Neuronal stem cell (in vitro differentiated cells): ENCODE results near the gene WDR1.
A peak's percentile ranks its signal among the peaks of the same experiment; 100 is the strongest.

Experiments
- DNase-seq: peaks from one replicate; pipeline ENCODE4 v3.0.0-alpha.2; 2013; ENCODE audit warnings: low spot score
- H2AFZ ChIP-seq: one replicate; pipeline ENCODE4 v1.6.1; 2013; ENCODE audit warnings: mild to moderate bottlenecking, low read length, inconsistent platforms
- H2AK5ac ChIP-seq: 2 replicates; pipeline ENCODE4 v1.6.1; 2013; ENCODE audit warnings: low read depth, mild to moderate bottlenecking, inconsistent platforms, low read length, moderate library complexity, mixed read lengths
- H2BK120ac ChIP-seq: 2 replicates; pipeline ENCODE4 v1.6.1; 2013; ENCODE audit warnings: low read depth, mild to moderate bottlenecking, inconsistent platforms, low read length, moderate library complexity, mixed read lengths
- H2BK12ac ChIP-seq: one replicate; pipeline ENCODE4 v1.6.1; 2013; ENCODE audit warnings: low read length, inconsistent platforms
- H2BK15ac ChIP-seq: 2 replicates; pipeline ENCODE4 v1.6.1; 2013; ENCODE audit warnings: mild to moderate bottlenecking, low read length, inconsistent platforms, mixed read lengths
- H2BK5ac ChIP-seq: one replicate; pipeline ENCODE4 v1.6.1; 2013; ENCODE audit warnings: inconsistent platforms, mild to moderate bottlenecking, low read length, moderate library complexity
- H3K14ac ChIP-seq: one replicate; pipeline ENCODE4 v1.6.1; 2013; ENCODE audit warnings: low read length, inconsistent platforms
- H3K18ac ChIP-seq: 2 replicates; pipeline ENCODE4 v1.6.1; 2013; ENCODE audit warnings: low read length, inconsistent platforms
- H3K23ac ChIP-seq: 2 replicates; pipeline ENCODE4 v1.6.1; 2013; ENCODE audit warnings: low read depth, mild to moderate bottlenecking, mixed read lengths, low read length, inconsistent platforms; ENCODE audit not compliant: poor library complexity
- H3K27ac ChIP-seq: replicated peaks from 3 replicates; pipeline ENCODE4 v1.5.1; 2013; ENCODE audit warnings: low read length, inconsistent platforms
- H3K27me3 ChIP-seq, 3 experiments: 2 replicates each; pipeline ENCODE4 v1.6.1; 2013; ENCODE audit warnings: low read length in 3 of 3, mild to moderate bottlenecking in 2 of 3, inconsistent platforms in 1 of 3, low read depth in 1 of 3, mixed read lengths in 1 of 3, moderate library complexity in 1 of 3; ENCODE audit not compliant: control insufficient read depth in 3 of 3, insufficient read depth in 3 of 3
- H3K36me3 ChIP-seq, 2 donors: replicated peaks in 1 of 2; 2 replicates each; pipeline ENCODE4 v1.6.1; 2013; ENCODE audit warnings: low read length in 2 of 2; ENCODE audit not compliant: control insufficient read depth in 2 of 2, insufficient read depth in 2 of 2
- H3K4ac ChIP-seq: 2 replicates; pipeline ENCODE4 v1.6.1; 2013; ENCODE audit warnings: inconsistent platforms, mild to moderate bottlenecking, low read length, moderate library complexity
- H3K4me1 ChIP-seq, 2 donors: 1 replicate in 1 of 2; 2 replicates in 1 of 2; pipeline ENCODE4 v1.6.1; 2013; ENCODE audit warnings: low read length in 2 of 2, low read depth in 1 of 2; ENCODE audit not compliant: control insufficient read depth in 2 of 2, insufficient read depth in 1 of 2
- H3K4me2 ChIP-seq: one replicate; pipeline ENCODE4 v1.6.1; 2013; ENCODE audit warnings: mild to moderate bottlenecking, low read length, inconsistent platforms; ENCODE audit not compliant: insufficient read depth, poor library complexity, severe bottlenecking
- H3K4me3 ChIP-seq, 2 donors: 2 replicates each; pipeline ENCODE4 v1.5.1; 2013; ENCODE audit warnings: low read length in 2 of 2, mild to moderate bottlenecking in 2 of 2, inconsistent platforms in 1 of 2, moderate library complexity in 1 of 2
- H3K79me1 ChIP-seq: one replicate; pipeline ENCODE4 v1.6.1; 2013; ENCODE audit warnings: low read depth, mild to moderate bottlenecking, inconsistent platforms, low read length, moderate library complexity
- H3K9ac ChIP-seq: one replicate; pipeline ENCODE4 v1.6.1; 2013; ENCODE audit warnings: mild to moderate bottlenecking, low read depth, low read length, inconsistent platforms; ENCODE audit not compliant: poor library complexity
- H3K9me3 ChIP-seq, 2 donors: replicated peaks in 1 of 2; 2 replicates each; pipeline versions ENCODE3 to v1.6.1; 2013; ENCODE audit warnings: low read length in 2 of 2, mild to moderate bottlenecking in 2 of 2, inconsistent platforms in 1 of 2, low read depth in 1 of 2, mixed read lengths in 1 of 2, moderate library complexity in 1 of 2; ENCODE audit not compliant: control insufficient read depth in 2 of 2, insufficient read depth in 1 of 2
- H4K8ac ChIP-seq: one replicate; pipeline ENCODE4 v1.6.1; 2013; ENCODE audit warnings: low read depth, mild to moderate bottlenecking, inconsistent platforms, low read length, moderate library complexity
- H4K91ac ChIP-seq: one replicate; pipeline ENCODE4 v1.6.1; 2013; ENCODE audit warnings: low read length, low read depth, mild to moderate bottlenecking, inconsistent platforms; ENCODE audit not compliant: poor library complexity
- WGBS, 2 donors: extraction: QIAGEN DNeasy Blood & Tissue Kit; methylation state at CpG; one replicate each; pipeline ENCODE4 v1.1.7; 2013; ENCODE audit warnings: missing lambda C conversion rate in 2 of 2, mixed read lengths in 1 of 2; ENCODE audit not compliant: insufficient read length in 2 of 2, insufficient replicate concordance in 1 of 2; ENCODE audit errors: extremely low coverage in 2 of 2; 5-methylcytosine and 5-hydroxymethylcytosine counted together

Gene WDR1

GRCh38 chr4:10097906-10098779 lies 18.5 kb downstream of the WDR1 start:
- H3K4ac ChIP-seq, result no peak overlapping the region
- H3K4me2 ChIP-seq, result no peak overlapping the region
- H3K14ac ChIP-seq, result no peak overlapping the region
- H2BK15ac ChIP-seq, result no peak overlapping the region
- no peaks in the 10 kb centered on the region for H3K9me3 ChIP-seq
- H4K91ac ChIP-seq, result no peak overlapping the region
- H4K8ac ChIP-seq, result no peak overlapping the region
- DNase-seq, result no peak
- no peak overlapping the region for H2BK120ac ChIP-seq
- H2AFZ ChIP-seq, result no peak overlapping the region
- WGBS, 2 donors, result no CpG with 5 or more reads among the region's 9 CpGs
- no peak overlapping the region for H2AK5ac ChIP-seq
- H3K27ac ChIP-seq, result no peak overlapping the region
- H3K27me3 ChIP-seq, result no peaks in the 10 kb centered on the region
- H3K9ac ChIP-seq, result no peak overlapping the region
- peaks cover 10 to 33% of the 10 kb centered on the region in 2 donors for H3K4me1 ChIP-seq
- no peak overlapping the region for H2BK5ac ChIP-seq
- H3K18ac ChIP-seq, result no peak overlapping the region
- H3K4me3 ChIP-seq, result no peak overlapping the region
- peaks cover 52 to 99% of the 10 kb centered on the region in 2 donors for H3K36me3 ChIP-seq
- H3K23ac ChIP-seq, result peak overlapping the region; percentile 8
- H2BK12ac ChIP-seq, result no peak overlapping the region
- peaks cover 23% of the 10 kb centered on the region for H3K79me1 ChIP-seq

DNA sequence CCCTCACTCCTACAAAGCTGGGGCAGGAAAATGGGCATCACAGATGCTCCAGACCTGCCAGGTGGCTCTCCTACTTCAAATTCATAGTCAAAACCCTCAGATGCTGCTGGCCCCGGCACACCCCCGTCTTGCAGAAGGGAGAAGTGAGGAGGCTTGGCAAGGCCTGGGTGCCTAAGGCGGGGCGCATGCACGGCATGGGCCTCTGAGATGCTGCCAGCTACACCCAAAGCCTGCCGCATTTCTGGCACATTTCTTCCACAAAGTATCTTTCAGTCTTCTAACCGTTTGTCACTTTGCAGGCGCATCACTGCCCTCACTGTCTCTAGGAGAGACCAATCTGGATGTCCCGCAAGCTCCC lies 19.6 kb downstream of the WDR1 start:
- Histone ChIP-seq H3K27me3 (no peaks in the 10 kb centered on the region), H2AFZ (no peak overlapping the region), H4K8ac (no peak overlapping the region), H2BK120ac (no peak overlapping the region), H2AK5ac (no peak overlapping the region), H2BK15ac (no peak overlapping the region), H3K9ac (no peak overlapping the region), H3K23ac (peak overlapping the region; percentile 10), H3K27ac (no peak overlapping the region), H2BK12ac (no peak overlapping the region), H3K18ac (no peak overlapping the region), H3K36me3 (peaks cover 50 to 100% of the 10 kb centered on the region in 2 donors), H3K14ac (no peak overlapping the region), H3K4ac (no peak overlapping the region), H3K79me1 (peaks cover 24% of the 10 kb centered on the region), H3K9me3 (no peaks in the 10 kb centered on the region), H3K4me3 (no peak overlapping the region), H3K4me1 (peaks cover 0 to 30% of the 10 kb centered on the region in 2 donors), H4K91ac (no peak overlapping the region), H3K4me2 (no peak overlapping the region), H2BK5ac (no peak overlapping the region)
- WGBS, 2 donors, result no CpG with 5 or more reads among the region's 9 CpGs
- no peak for DNase-seq

GRCh38 chr4:10096201-10096977 lies 20.2 kb downstream of the WDR1 start:
- H3K4me3 ChIP-seq, result no peak overlapping the region
- peaks cover 53 to 100% of the 10 kb centered on the region in 2 donors for H3K36me3 ChIP-seq
- H3K14ac ChIP-seq, result no peak overlapping the region
- H2BK5ac ChIP-seq, result peak overlapping the region; percentile 30
- no peaks in the 10 kb centered on the region for H3K9me3 ChIP-seq
- no CpG with 5 or more reads among the region's 17 CpGs for WGBS, 2 donors
- H4K8ac ChIP-seq, result no peak overlapping the region
- DNase-seq, result no peak
- H3K27me3 ChIP-seq, result no peaks in the 10 kb centered on the region
- no peak overlapping the region for H3K18ac ChIP-seq
- H3K4ac ChIP-seq, result no peak overlapping the region
- H3K4me1 ChIP-seq, result peaks cover 0 to 29% of the 10 kb centered on the region in 2 donors
- no peak overlapping the region for H4K91ac ChIP-seq
- H3K79me1 ChIP-seq, result peaks cover 24% of the 10 kb centered on the region
- H3K27ac ChIP-seq, result no peak overlapping the region
- H2BK12ac ChIP-seq, result no peak overlapping the region
- H2AFZ ChIP-seq, result no peak overlapping the region
- no peak overlapping the region for H3K4me2 ChIP-seq
- H2AK5ac ChIP-seq, result no peak overlapping the region
- H3K23ac ChIP-seq, result peak overlapping the region; percentile 10
- H3K9ac ChIP-seq, result no peak overlapping the region
- no peak overlapping the region for H2BK15ac ChIP-seq
- no peak overlapping the region for H2BK120ac ChIP-seq
